Loucy (cell line): ENCODE measurements around the gene SMTN.

Source experiments
- H2AFZ ChIP-seq: fragments of 200-600 bp; sonication (generic); 2 replicates; pipeline ENCODE4 v1.6.0; 2016; ENCODE audit warnings: antibody characterized with exemption, mild to moderate bottlenecking, low read length, moderate library complexity
- H3F3A ChIP-seq: fragments of 200-600 bp; 2 replicates; pipeline ENCODE4 v1.6.0; 2016; ENCODE audit warnings: antibody characterized with exemption, low read depth, mild to moderate bottlenecking
- H3K27me3 ChIP-seq: fragments of 200-600 bp; sonication (generic); 2 replicates; pipeline ENCODE4 v1.6.1; 2014; ENCODE audit warnings: low read length, mild to moderate bottlenecking; ENCODE audit not compliant: insufficient read depth, poor library complexity, severe bottlenecking
- H3K36me3 ChIP-seq: fragments of 200-600 bp; sonication (generic); 2 replicates; pipeline ENCODE4 v1.6.1; 2016; ENCODE audit warnings: low read length; ENCODE audit not compliant: insufficient read depth
- H3K4me1 ChIP-seq: fragments of 200-600 bp; sonication (generic); 2 replicates; pipeline ENCODE4 v1.5.1; 2014; ENCODE audit warnings: low read length, mild to moderate bottlenecking; ENCODE audit not compliant: insufficient read depth, poor library complexity, severe bottlenecking
- H3K4me2 ChIP-seq: fragments of 200-600 bp; sonication (generic); 2 replicates; pipeline ENCODE4 v1.6.0; 2014; ENCODE audit warnings: antibody characterized with exemption, low read length, low read depth, mild to moderate bottlenecking; ENCODE audit not compliant: poor library complexity, severe bottlenecking
- H3K4me3 ChIP-seq: fragments of 200-600 bp; sonication (generic); 2 replicates; pipeline ENCODE4 v1.5.1; 2014; ENCODE audit warnings: low read length, mild to moderate bottlenecking, mixed read lengths; ENCODE audit not compliant: poor library complexity, severe bottlenecking
- H3K79me2 ChIP-seq: fragments of 200-600 bp; sonication (generic); 2 replicates; pipeline ENCODE4 v1.6.1; 2014; ENCODE audit warnings: low read length; ENCODE audit not compliant: insufficient read depth
- H3K9ac ChIP-seq: fragments of 200-600 bp; sonication (generic); 2 replicates; pipeline ENCODE4 v1.6.0; 2014; ENCODE audit warnings: mild to moderate bottlenecking, low read depth, low read length, moderate library complexity; ENCODE audit not compliant: poor library complexity, severe bottlenecking
- H3K9me2 ChIP-seq: fragments of 200-600 bp; sonication (generic); replicated peaks from 2 replicates; pipeline ENCODE4 v1.6.1; 2016; ENCODE audit warnings: low read depth, low read length, mixed read lengths
- H3K9me3 ChIP-seq: fragments of 200-600 bp; sonication (generic); 2 replicates; pipeline ENCODE4 v1.6.1; 2014; ENCODE audit warnings: mild to moderate bottlenecking, antibody characterized with exemption, low read length, low read depth; ENCODE audit not compliant: insufficient read depth
- H4K20me1 ChIP-seq: fragments of 200-600 bp; sonication (generic); 2 replicates; pipeline ENCODE4 v1.6.0; 2014; ENCODE audit warnings: antibody characterized with exemption, low read length, mild to moderate bottlenecking; ENCODE audit not compliant: insufficient read depth, poor library complexity, severe bottlenecking
- EZH2phosphoT487 ChIP-seq: fragments of 200-600 bp; IDR thresholded peaks from 2 replicates; pipeline ENCODE4 v1.6.1; 2018; ENCODE audit warnings: antibody characterized with exemption, mild to moderate bottlenecking, moderate library complexity, borderline replicate concordance
- TF ChIP-seq, protein P1 (sequence below): fragments of 200-600 bp; sonication (generic); conservative IDR thresholded peaks from 2 replicates; pipeline ENCODE4 v1.5.1; 2014; ENCODE audit warnings: mild to moderate bottlenecking, antibody characterized with exemption, low read length

SMTN gene

GRCh38 chr22:31122532-31123291 lies 41.6 kb downstream of the SMTN start, which contains the start of gene INPP5J:
Gene INPP5J, plus strand, starts transcription at chr22:31122966. Its CDS starts 49 bp downstream, at chr22:31123015.
- no peaks in the 10 kb centered on the region for H3K27me3 ChIP-seq
- no peak within 1 kb of the TSS for H2AFZ ChIP-seq
- TF ChIP-seq EZH2phosphoT487: no peak
- TF ChIP-seq, protein P1, sequence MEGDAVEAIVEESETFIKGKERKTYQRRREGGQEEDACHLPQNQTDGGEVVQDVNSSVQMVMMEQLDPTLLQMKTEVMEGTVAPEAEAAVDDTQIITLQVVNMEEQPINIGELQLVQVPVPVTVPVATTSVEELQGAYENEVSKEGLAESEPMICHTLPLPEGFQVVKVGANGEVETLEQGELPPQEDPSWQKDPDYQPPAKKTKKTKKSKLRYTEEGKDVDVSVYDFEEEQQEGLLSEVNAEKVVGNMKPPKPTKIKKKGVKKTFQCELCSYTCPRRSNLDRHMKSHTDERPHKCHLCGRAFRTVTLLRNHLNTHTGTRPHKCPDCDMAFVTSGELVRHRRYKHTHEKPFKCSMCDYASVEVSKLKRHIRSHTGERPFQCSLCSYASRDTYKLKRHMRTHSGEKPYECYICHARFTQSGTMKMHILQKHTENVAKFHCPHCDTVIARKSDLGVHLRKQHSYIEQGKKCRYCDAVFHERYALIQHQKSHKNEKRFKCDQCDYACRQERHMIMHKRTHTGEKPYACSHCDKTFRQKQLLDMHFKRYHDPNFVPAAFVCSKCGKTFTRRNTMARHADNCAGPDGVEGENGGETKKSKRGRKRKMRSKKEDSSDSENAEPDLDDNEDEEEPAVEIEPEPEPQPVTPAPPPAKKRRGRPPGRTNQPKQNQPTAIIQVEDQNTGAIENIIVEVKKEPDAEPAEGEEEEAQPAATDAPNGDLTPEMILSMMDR: no peak
- no peaks in the 10 kb centered on the region for H3K9me2 ChIP-seq
- H3K9me3 ChIP-seq: no peaks in the 10 kb centered on the region
- no peak within 1 kb of the TSS for H3K9ac ChIP-seq
- H3K4me2 ChIP-seq: no peak within 1 kb of the TSS
- H3K79me2 ChIP-seq: no peaks in the 10 kb centered on the region
- no peaks in the 10 kb centered on the region for H3K36me3 ChIP-seq
- no peaks in the 10 kb centered on the region for H3F3A ChIP-seq
- H3K4me1 ChIP-seq: no peaks in the 10 kb centered on the region
- no peaks in the 10 kb centered on the region for H4K20me1 ChIP-seq
- H3K4me3 ChIP-seq: no peak within 1 kb of the TSS

- Histone ChIP-seq H3K27me3 (no peaks in the 10 kb centered on the region), H4K20me1 (no peaks in the 10 kb centered on the region), H3K79me2 (no peaks in the 10 kb centered on the region), H3F3A (no peaks in the 10 kb centered on the region), H3K4me2 (no peak overlapping the region), H3K9me3 (no peaks in the 10 kb centered on the region), H2AFZ (no peak overlapping the region), H3K9me2 (no peaks in the 10 kb centered on the region), H3K9ac (no peak overlapping the region), H3K4me1 (no peaks in the 10 kb centered on the region), H3K4me3 (no peak overlapping the region), H3K36me3 (no peaks in the 10 kb centered on the region)
- TF ChIP-seq, protein P1: no peak
- no peak for TF ChIP-seq EZH2phosphoT487
Observed at GRCh38 chr22:31123292-31123602, 42.1 kb downstream of the SMTN start.

DNA sequence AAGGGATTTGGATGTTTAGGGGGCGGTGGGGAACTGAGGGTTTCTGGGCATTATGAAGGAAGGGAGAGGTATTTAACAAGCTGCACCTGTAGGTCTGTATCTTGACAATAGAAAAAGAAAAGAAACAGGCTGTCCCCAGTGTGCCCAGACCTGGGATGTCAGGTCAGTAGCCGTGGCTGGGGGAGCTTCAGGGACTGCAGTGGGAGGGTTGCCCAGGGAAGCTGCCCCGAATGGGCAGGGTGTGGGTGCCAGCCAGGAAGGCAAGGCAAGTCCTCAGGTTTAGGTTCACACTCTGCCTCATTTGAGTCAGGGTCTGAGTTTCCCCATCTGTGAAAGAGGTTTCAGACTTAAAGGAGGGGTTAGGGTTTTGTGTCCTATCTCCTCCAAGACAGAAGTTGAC lies 43.2 kb downstream of the SMTN start:
- TF ChIP-seq, protein P1: no peak
- TF ChIP-seq EZH2phosphoT487: no peak
- H3K4me2 ChIP-seq: no peak overlapping the region
- H3K4me3 ChIP-seq: no peak overlapping the region
- H3K36me3 ChIP-seq: no peaks in the 10 kb centered on the region
- H3K27me3 ChIP-seq: no peaks in the 10 kb centered on the region
- H3K9ac ChIP-seq: no peak overlapping the region
- H3K9me3 ChIP-seq: no peaks in the 10 kb centered on the region
- no peaks in the 10 kb centered on the region for H3K9me2 ChIP-seq
- H2AFZ ChIP-seq: no peak overlapping the region
- no peaks in the 10 kb centered on the region for H4K20me1 ChIP-seq
- H3K79me2 ChIP-seq: no peaks in the 10 kb centered on the region
- no peaks in the 10 kb centered on the region for H3F3A ChIP-seq
- H3K4me1 ChIP-seq: no peaks in the 10 kb centered on the region
